Esophagus muscularis mucosa (tissue), 3 donors: Measurements from ENCODE around the gene SLC27A1.

Experiments
- CTCF ChIP-seq, 3 experiments: fragments of 200-600 bp in 2 of 3; fragments of 450-650 bp in 1 of 3; sonication (generic) in 2 of 3; IDR thresholded peaks; one replicate each; pipeline ENCODE4 v1.5.1; 2017 to 2019; ENCODE audit warnings: antibody characterized with exemption in 3 of 3, mild to moderate bottlenecking in 2 of 3, moderate library complexity in 1 of 3
- POLR2A ChIP-seq: fragments of 450-650 bp; IDR thresholded peaks from one replicate; pipeline ENCODE4 v1.6.1; 2017; ENCODE audit warnings: antibody characterized with exemption, moderate library complexity, mild to moderate bottlenecking, low read depth
- POLR2AphosphoS5 ChIP-seq, 2 donors: sonication (generic); formaldehyde crosslinking; IDR thresholded peaks; one replicate each; pipeline ENCODE4 v1.6.1; 2017; ENCODE audit warnings: antibody characterized with exemption in 2 of 2

- TF ChIP-seq CTCF (IDR thresholded peaks at IDR 0.05) (no peak), POLR2A (no peak), POLR2AphosphoS5 (IDR thresholded peaks at IDR 0.05) (no peak)
These were observed 1.2 kb upstream of the SLC27A1 start for GRCh38 chr19:17469092-17469480.
